HG03558 (cell line): ENCODE results near the gene SGSM1.

Experiments
- ATAC-seq: cut with Tn5 transposase; IDR thresholded peaks from one replicate; pipeline ENCODE4 v1.9.1; 2021; ENCODE audit warnings: moderate number of reproducible peaks; ENCODE audit not compliant: unreplicated experiment; ENCODE audit errors: extremely low read depth

The SGSM1 gene

GRCh38 chr22:24945430-24945829, 139.4 kb downstream of the SGSM1 start:
- ATAC-seq: no peak

- no peak for ATAC-seq
Measured at GRCh38 chr22:24947383-24947782, 141.4 kb downstream of the SGSM1 start.

DNA sequence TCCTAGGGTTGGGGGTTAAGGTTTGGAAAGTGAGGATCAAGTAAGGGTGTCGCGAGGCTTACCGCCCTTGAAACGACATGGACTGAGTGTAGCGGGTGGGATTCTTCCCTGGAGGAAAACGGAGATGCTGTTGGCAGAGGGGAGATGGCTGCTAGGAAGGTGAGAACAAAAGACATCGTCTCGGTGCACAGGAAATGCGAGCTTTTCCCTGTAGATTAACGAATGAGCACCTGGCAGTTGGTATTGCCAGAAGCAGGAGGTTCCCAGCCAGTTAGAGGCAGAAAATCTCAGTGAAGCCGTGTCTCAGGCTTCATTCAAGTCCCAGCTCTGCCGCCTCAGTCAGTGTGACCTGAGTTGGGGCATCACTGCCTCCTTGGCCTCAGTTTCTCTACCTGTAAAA, 141.9 kb downstream of the SGSM1 start:
- no peak for ATAC-seq

GRCh38 chr22:24948356-24949202, 142.6 kb downstream of the SGSM1 start:
- no peak for ATAC-seq

- ATAC-seq: no peak
Measured at GRCh38 chr22:24950272-24950902, 144.4 kb downstream of the SGSM1 start.

DNA sequence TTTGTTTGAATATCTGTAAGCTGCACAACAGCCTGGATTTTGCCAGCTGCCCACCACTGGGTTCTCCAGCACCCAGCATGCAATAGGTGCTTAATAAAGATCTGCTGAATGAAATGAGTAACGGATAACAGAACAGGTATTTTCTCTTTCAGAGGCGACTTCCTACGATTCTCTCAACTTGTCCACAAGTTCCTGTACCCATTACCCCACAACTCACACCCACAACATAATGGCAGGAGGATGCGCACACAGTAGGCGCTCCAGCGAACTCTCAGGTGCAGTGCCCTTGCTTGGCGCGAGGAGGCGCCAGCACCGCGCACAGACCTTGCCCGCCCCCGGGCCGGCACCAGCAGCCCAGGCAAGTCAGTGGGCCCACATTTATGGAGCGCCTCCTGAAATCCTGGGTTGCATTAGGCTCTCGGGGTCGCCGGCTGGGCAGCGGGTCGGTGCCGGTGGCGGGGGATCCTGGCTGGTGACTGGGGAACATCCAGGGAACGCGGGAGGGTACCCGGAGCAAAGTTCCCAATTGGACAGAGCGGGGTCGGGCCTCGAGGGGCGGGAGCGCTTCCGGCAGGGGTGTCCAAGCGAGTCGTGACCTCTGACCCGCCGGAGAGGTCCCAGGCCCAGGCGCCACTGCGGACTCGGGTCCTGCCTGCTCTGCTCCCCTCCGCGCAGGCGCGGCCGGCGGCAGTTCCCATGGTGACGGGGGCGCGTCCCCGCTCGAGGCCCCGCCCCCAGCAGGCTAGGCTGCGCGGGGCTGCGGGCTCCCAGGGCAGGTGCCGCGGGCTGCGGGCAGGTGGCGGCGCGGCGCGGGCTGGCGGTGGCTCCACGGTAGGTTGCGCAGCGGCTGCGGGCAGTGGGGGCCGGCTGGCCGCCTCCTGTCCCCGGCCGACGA, 146.2 kb downstream of the SGSM1 start, which contains the start of gene KIAA1671:
KIAA1671 (plus strand) TSS at position 775 of the 895 bp plus-strand sequence. CDS start 75,284 bp downstream, outside the sequence.
- ATAC-seq: no peak

DNA sequence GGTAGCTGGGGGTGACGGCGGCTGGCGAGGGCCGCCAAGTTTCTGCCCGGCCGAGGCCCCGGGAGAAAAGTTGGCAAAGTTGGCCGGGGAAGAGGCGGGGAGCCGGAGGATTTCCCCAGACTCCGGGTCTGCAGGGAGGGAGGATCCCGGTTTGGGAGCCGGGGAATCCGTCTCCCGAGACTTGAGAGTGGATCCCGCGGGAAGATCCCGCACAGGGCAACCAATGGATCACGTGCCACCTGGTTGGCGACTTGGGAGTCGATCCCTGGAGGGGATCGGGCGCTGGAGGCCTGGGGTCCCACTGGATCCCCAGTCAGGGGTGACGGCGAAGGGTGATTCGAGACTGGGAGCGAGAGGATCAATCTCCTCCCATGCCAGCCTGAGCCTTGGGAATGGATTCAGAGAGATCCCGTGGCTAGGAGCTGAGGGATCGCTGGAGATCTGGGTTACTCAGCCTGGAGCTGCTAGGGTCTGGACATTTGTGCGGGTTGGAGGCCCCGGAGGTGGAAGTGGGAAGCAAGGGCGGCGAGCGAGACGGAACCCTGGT, 146.9 kb downstream of the SGSM1 start:
- ATAC-seq: no peak

- no peak for ATAC-seq
Measured at GRCh38 chr22:24953384-24954113, 147.5 kb downstream of the SGSM1 start.

- no peak for ATAC-seq
Measured at GRCh38 chr22:24954114-24954463, 148.1 kb downstream of the SGSM1 start.

DNA sequence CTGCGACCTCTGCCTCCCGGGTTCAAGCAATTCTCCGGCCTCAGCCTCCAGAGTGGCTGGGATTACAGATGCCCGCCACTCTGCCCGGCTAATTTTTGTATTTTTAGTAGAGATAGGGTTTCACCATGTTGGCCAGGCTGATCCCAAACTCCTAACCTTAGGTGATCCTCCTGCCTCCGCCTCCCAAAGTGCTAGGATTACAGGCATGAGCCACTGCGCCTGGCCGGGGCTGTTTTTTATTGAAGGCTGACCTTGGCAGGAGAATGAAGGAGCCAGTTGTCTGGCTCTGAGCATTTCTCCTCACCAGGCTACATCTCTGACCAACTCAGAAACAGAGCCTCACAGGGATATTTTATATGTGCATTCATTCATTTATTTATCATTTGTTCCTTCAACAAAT, 148.8 kb downstream of the SGSM1 start:
- ATAC-seq: no peak

- no peak for ATAC-seq
Measured at GRCh38 chr22:24957043-24957442, 151.0 kb downstream of the SGSM1 start.

DNA sequence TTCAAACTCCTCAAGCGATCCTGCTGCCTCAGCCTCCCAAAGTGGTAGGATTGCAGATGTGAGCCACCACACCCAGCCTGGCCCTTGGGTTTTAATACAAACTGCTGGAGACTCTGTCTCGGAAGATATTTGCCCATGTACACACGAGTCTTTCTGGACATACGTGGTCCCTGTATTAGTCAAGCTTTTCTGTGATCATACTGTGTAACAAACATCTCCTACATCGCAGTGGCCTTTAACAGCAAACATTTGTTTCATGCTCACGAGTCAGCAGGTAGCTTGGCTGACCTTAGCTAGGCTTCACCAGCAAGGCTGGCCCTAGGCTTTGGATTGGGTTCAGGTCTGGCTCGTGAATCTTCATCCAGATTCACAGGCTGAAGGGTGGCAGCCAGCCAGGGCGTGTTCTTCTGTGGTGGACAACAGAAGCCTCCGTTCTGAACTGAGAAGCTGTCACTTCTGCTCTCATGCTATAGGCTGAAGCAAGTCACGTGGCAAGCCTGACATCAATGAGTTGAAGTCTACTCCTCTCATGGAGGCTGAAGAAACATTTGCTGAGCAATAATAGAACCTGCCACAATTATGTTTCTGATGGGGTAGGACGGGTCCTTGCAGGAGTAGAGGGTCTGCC, 155.3 kb downstream of the SGSM1 start:
- ATAC-seq: no peak

- no peak for ATAC-seq
Measured at GRCh38 chr22:24962094-24962493, 156.1 kb downstream of the SGSM1 start.

DNA sequence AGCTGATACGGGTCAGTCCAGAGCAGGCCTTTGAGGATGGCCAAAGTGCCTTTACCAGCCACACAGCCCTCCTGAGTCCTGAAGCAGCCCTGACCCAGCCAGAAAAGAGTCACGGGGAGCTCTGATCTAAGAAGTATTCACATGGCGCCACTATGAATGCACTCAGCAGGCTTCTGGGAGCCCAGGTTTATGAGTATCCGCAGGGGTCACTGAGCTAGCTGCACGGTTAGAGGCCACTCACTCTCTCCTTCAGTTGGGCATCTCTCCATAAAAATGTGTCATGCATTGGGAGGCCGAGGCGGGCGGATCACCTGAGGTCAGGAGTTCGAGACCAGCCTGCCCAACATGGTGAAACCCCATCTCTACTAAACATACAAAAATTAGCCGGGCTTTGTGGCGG, 156.8 kb downstream of the SGSM1 start:
- ATAC-seq: no peak

- no peak for ATAC-seq
Measured at GRCh38 chr22:24964441-24964840, 158.4 kb downstream of the SGSM1 start.

DNA sequence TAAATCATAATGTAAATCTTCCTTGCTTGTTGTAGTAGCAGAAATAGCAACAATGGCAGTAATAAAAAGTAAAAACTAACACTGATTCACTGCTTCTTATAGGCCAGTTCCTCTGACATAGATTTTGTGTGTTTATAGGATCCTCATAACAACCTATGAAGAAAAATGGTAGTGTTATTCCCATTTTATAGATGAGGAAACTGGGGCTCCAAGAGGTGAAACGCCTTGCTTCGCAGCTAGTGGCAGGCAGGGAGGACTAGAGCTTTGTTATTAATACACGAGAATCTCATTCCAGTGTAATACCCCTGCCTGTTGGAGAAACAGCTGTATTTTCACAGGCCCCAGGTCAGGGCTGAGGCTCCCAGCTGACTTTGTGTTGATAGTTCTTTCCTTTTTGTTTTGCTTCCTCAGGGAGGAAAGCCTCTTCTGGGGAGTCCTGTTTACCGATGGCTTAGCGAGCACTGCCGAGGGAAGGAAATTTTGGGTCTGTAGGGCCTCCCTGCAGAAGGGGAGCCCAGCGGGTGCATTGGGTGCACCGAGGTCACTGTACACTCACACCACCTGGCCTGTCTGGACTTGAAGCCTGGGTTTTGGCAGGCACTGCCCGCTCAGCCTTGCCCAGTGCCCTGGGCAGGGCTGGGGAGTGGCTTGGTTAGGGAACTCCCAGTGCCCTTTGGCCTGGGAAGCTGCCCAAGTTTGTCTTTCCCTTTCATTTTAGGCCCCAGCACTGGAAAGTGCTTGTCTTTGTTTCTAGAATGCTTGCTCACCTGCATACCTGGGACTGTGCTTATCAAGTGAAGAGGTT, 160.0 kb downstream of the SGSM1 start:
- ATAC-seq: no peak

- no peak for ATAC-seq
Measured at GRCh38 chr22:24968066-24968561, 162.1 kb downstream of the SGSM1 start.

- no peak for ATAC-seq
Measured at GRCh38 chr22:24969560-24970301, 163.7 kb downstream of the SGSM1 start.
